ENCODE measurements around the gene MINAR2. TPM values are rescaled to one million over a fixed set of nuclear protein-coding genes. Genes with fewer than 3 reads are reported as not detected.

Gene MINAR2
- total RNA-seq, 2 donors from 2014 or later = not detected

GRCh38 chr5:129807162-129807814 lies 59.4 kb downstream of the MINAR2 start:
- Mint-ChIP-seq H3K36me3 (ENCODE audit: insufficient read depth in 2 of 2) (no peaks in the 10 kb centered on the region), H3K27me3 (ENCODE audit: low read depth) (no peaks in the 10 kb centered on the region), H3K4me1 (ENCODE audit: low read depth) (no peaks in the 10 kb centered on the region), H3K27ac (no peak overlapping the region), H3K4me3 (no peak overlapping the region), H3K9me3 (peaks cover 0 to 4% of the 10 kb centered on the region in 2 donors)
- DNase-seq (no peak), ATAC-seq (replicated peaks in 1 of 2) (no peak)

Other genes starting within 250 kb of the MINAR2 start
- gene CHSY3, start 156.4 kb downstream of the MINAR2 start, total RNA-seq = not detected

Measured in activated T-cell treated with anti-CD3 and anti-CD28 coated beads, Interleukin-2, amount 50 U/mL, for 72 hours (primary cell).